ENCODE results near the gene GABPB1. TPM values are rescaled to one million over a fixed set of nuclear protein-coding genes. Genes with fewer than 3 reads are reported as not detected.

The GABPB1 gene
- polyA plus RNA-seq, 1 of the 3 experiments (the other 2 are of a cell fraction) = 12.8 TPM

GRCh38 chr15:50289749-50290148 lies 65.2 kb downstream of the GABPB1 start:
- no peaks in the 10 kb centered on the region for H3K9me2 ChIP-seq
- no peak overlapping the region for H3K4me3 ChIP-seq (ENCODE audit: low read depth in 2 of 2, low read length in 1 of 2)
- no peak for TF ChIP-seq USF1 (IDR thresholded peaks at IDR 0.05; ENCODE audit: borderline replicate concordance, low read depth)
- TF ChIP-seq SIN3A (IDR thresholded peaks at IDR 0.05; ENCODE audit: borderline replicate concordance, low read depth, low read length) = no peak
- no peak for TF ChIP-seq MAX (IDR thresholded peaks at IDR 0.05; ENCODE audit: low read depth)
- TF ChIP-seq ZBTB33 (IDR thresholded peaks at IDR 0.05; ENCODE audit: borderline replicate concordance, low read depth) = no peak
- no peak for TF ChIP-seq MXI1 (IDR thresholded peaks at IDR 0.05; ENCODE audit: low read depth, low read length)
- no peak for TF ChIP-seq FOSL2 (IDR thresholded peaks at IDR 0.05; ENCODE audit: borderline replicate concordance, low read depth)
- no peak overlapping the region for H3K9ac ChIP-seq
- H2AFZ ChIP-seq (ENCODE audit: low read depth) = no peak overlapping the region
- no peaks in the 10 kb centered on the region for H3K27me3 ChIP-seq (ENCODE audit: insufficient read depth)
- no peaks in the 10 kb centered on the region for H4K20me1 ChIP-seq (ENCODE audit: insufficient read depth)
- H3K27ac ChIP-seq (ENCODE audit: low read depth in 2 of 2, low read length in 1 of 2) = no peak overlapping the region
- no peak for DNase-seq
- H3K4me2 ChIP-seq = no peak overlapping the region
- 93% methylated on average over 2 of the region's 2 CpGs for WGBS (ENCODE audit: low lambda C conversion rate)
- no peaks in the 10 kb centered on the region for H3K9me3 ChIP-seq
- H3K4me1 ChIP-seq (ENCODE audit: control insufficient read depth in 1 of 2, insufficient read depth in 2 of 2, low read depth in 1 of 2, low read length in 1 of 2) = no peaks in the 10 kb centered on the region
- H3K36me3 ChIP-seq (replicated peaks in 1 of 2; ENCODE audit: control insufficient read depth in 1 of 2, insufficient read depth in 2 of 2, low read length in 1 of 2) = peaks cover 0 to 56% of the 10 kb centered on the region in 2 experiments
- ChIA-PET POLR2A (no interaction called here), CTCF (no interaction called here)
- no peaks in the 10 kb centered on the region for H3K79me2 ChIP-seq (ENCODE audit: insufficient read depth)
- peaks cover 4% of the 10 kb centered on the region for H3F3A ChIP-seq (replicated peaks; ENCODE audit: insufficient read depth)

- Histone ChIP-seq H3K79me2 (ENCODE audit: insufficient read depth) (no peaks in the 10 kb centered on the region), H3F3A (replicated peaks; ENCODE audit: insufficient read depth) (no peaks in the 10 kb centered on the region), H3K9ac (no peak overlapping the region), H2AFZ (ENCODE audit: low read depth) (no peak overlapping the region), H3K4me3 (ENCODE audit: low read depth in 2 of 2, low read length in 1 of 2) (no peak overlapping the region), H3K9me3 (no peaks in the 10 kb centered on the region), H3K36me3 (replicated peaks in 1 of 2; ENCODE audit: control insufficient read depth in 1 of 2, insufficient read depth in 2 of 2, low read length in 1 of 2) (peaks cover 0 to 41% of the 10 kb centered on the region in 2 experiments), H3K9me2 (no peaks in the 10 kb centered on the region), H3K27me3 (ENCODE audit: insufficient read depth) (no peaks in the 10 kb centered on the region), H3K4me2 (no peak overlapping the region), H3K4me1 (ENCODE audit: control insufficient read depth in 1 of 2, insufficient read depth in 2 of 2, low read depth in 1 of 2, low read length in 1 of 2) (no peaks in the 10 kb centered on the region), H3K27ac (ENCODE audit: low read depth in 2 of 2, low read length in 1 of 2) (no peak overlapping the region), H4K20me1 (ENCODE audit: insufficient read depth) (no peaks in the 10 kb centered on the region)
- 95% methylated on average over 6 of the region's 6 CpGs for WGBS (ENCODE audit: low lambda C conversion rate)
- DNase-seq = no peak
- ChIA-PET POLR2A (no interaction called here), CTCF (interaction anchor here (1.0 kb wide), 1 partner anchor 9 kb away, joined by 3 read pairs; no protein-coding TSS in a partner anchor)
- TF ChIP-seq USF1 (IDR thresholded peaks at IDR 0.05; ENCODE audit: borderline replicate concordance, low read depth) (no peak), FOSL2 (IDR thresholded peaks at IDR 0.05; ENCODE audit: borderline replicate concordance, low read depth) (no peak), IRF3 (IDR thresholded peaks at IDR 0.05; ENCODE audit: low read depth, low read length) (no peak), TEAD4 (IDR thresholded peaks at IDR 0.05; ENCODE audit: borderline replicate concordance, insufficient read depth) (no peak), FOXM1 (IDR thresholded peaks at IDR 0.05; ENCODE audit: low read depth) (no peak), MAX (IDR thresholded peaks at IDR 0.05; ENCODE audit: low read depth) (no peak), CHD2 (IDR thresholded peaks at IDR 0.05; ENCODE audit: low read length, partially characterized antibody) (no peak), POLR2AphosphoS5 (IDR thresholded peaks at IDR 0.05; ENCODE audit: low read depth, low read length) (no peak), JUND (IDR thresholded peaks at IDR 0.05) (no peak), EZH2phosphoT487 (IDR thresholded peaks at IDR 0.05; ENCODE audit: borderline replicate concordance, low read depth) (no peak), YY1 (IDR thresholded peaks at IDR 0.05; ENCODE audit: low read depth) (no peak), RXRA (IDR thresholded peaks at IDR 0.05; ENCODE audit: borderline replicate concordance, low read depth) (no peak), SIN3A (IDR thresholded peaks at IDR 0.05; ENCODE audit: borderline replicate concordance, low read depth, low read length) (no peak), SMC3 (IDR thresholded peaks at IDR 0.05; ENCODE audit: low read depth, low read length) (no peak), CTCF (IDR thresholded peaks at IDR 0.05) (no peak), EP300 (IDR thresholded peaks at IDR 0.05; ENCODE audit: borderline replicate concordance in 1 of 2, low read depth in 1 of 2, low read length in 1 of 2) (no peak)
Observed at GRCh38 chr15:50287324-50288116, 67.5 kb downstream of the GABPB1 start.
